Hepatocyte (in vitro differentiated cells): ENCODE data around the gene PAQR5.

ENCODE experiments used
- CTCF ChIP-seq: fragments of 200-600 bp; sonication (generic); IDR thresholded peaks from 2 replicates; pipeline ENCODE4 v1.5.1; 2016; ENCODE audit warnings: antibody characterized with exemption, mild to moderate bottlenecking; ENCODE audit not compliant: poor library complexity
- EZH2 ChIP-seq: fragments of 200-600 bp; sonication (generic); IDR thresholded peaks from 2 replicates; pipeline ENCODE4 v1.6.1; 2016; ENCODE audit warnings: antibody characterized with exemption, mild to moderate bottlenecking, borderline replicate concordance

- no peak for TF ChIP-seq CTCF
- no peak for TF ChIP-seq EZH2
Observed at GRCh38 chr15:69277316-69277715, 21.4 kb upstream of the PAQR5 start.
